Measurements from ENCODE around the gene RIMKLB.
"Not testable (repeated sequence)": the region's sequence is repeated elsewhere in the genome, so short reads cannot be mapped to it uniquely, and the experiment has no call there.

Gene RIMKLB

DNA sequence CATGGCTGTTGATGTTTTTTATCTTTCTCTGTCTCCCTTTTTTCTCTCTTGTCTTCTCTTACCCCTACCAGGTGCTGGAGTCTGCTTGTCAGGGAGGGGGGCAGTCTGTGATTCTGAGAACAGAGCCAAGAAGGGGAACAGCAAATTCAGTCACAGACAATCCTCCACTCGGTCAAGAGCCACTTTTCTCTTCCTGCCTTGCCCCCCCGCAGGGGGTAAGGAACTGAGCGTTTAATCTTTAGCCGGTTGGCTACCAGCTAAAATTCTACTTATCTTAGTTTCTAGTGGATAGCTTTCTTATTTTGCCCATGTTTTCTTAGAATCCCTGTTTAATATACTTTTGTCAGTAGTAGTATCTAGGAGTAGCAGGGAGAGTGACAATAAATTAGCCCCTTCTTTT lies 1.9 kb downstream of the RIMKLB start:
- peaks cover 14% of the 10 kb centered on the region for H3K36me3 Mint-ChIP-seq (ENCODE audit: low read depth)
- H3K9me3 Mint-ChIP-seq, result no peaks in the 10 kb centered on the region
- H3K4me3 Mint-ChIP-seq, result peak overlapping the region; percentile 41
- intact Hi-C loops (cut with micrococcal nuclease), result no loop called here
- H3K27me3 Mint-ChIP-seq, result peaks cover 20% of the 10 kb centered on the region
- peaks cover 18% of the 10 kb centered on the region for H3K4me1 Mint-ChIP-seq (ENCODE audit: low read depth)
- peak overlapping the region; percentile 29 for H3K27ac Mint-ChIP-seq

DNA sequence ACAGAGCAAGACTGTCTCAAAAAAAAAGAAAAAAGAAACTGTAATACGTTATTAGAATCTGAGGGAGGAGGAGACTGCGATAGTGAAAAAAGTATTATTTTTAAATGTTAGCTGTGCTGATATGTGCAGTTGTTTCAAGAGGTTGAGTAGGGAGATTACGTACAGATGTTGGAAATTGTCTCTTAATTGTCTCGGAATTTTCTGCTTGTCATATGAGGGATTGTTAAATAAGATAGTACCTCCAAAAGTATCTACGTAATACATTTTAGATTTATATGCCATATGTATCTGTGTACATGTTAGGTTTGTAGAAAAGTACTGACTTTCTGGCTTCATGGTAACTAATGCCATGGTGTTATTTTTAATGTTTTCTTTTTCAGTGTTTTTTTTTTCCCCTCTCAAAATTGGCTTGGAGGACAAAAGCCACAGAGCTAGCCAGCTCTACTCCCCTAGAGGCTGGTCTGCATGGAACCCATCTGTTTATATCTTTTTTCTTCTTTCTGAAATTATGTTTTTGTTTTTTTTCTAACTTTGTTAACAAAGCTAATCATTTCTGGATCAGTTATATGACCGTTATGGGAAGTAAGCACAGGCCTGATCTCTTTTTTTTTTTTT lies 3.4 kb downstream of the RIMKLB start:
- Mint-ChIP-seq H3K9me3 (no peaks in the 10 kb centered on the region), H3K27ac (no peak overlapping the region), H3K4me1 (ENCODE audit: low read depth) (peaks cover 18% of the 10 kb centered on the region), H3K27me3 (peaks cover 20% of the 10 kb centered on the region), H3K4me3 (no peak overlapping the region), H3K36me3 (ENCODE audit: low read depth) (peaks cover 14% of the 10 kb centered on the region)
- intact Hi-C loops (cut with micrococcal nuclease), result no loop called here

DNA sequence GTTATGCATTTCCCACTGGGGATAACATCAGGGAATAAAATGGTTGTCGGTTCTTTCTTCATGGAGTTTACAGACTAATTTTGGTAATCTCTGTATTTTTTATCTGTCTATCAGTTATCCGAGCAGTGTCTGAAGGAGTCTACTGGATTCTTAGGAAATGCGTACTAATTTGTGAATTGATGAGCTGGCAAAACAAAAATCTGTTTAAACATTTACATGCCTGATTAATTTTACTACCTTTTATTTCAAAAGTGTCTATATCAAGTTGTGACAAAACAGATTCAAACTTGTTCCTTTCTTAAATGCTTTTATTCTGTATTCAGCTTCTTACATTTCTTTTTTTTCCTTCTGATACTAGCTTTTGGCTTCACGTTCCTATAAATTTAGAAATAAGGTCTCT lies 4.4 kb downstream of the RIMKLB start:
- H3K27me3 Mint-ChIP-seq, result peaks cover 14% of the 10 kb centered on the region
- no peak overlapping the region for H3K4me3 Mint-ChIP-seq
- no peaks in the 10 kb centered on the region for H3K9me3 Mint-ChIP-seq
- intact Hi-C loops (cut with micrococcal nuclease), result no loop called here
- H3K27ac Mint-ChIP-seq, result no peak overlapping the region
- H3K36me3 Mint-ChIP-seq (ENCODE audit: low read depth), result peaks cover 14% of the 10 kb centered on the region
- H3K4me1 Mint-ChIP-seq (ENCODE audit: low read depth), result peaks cover 18% of the 10 kb centered on the region

DNA sequence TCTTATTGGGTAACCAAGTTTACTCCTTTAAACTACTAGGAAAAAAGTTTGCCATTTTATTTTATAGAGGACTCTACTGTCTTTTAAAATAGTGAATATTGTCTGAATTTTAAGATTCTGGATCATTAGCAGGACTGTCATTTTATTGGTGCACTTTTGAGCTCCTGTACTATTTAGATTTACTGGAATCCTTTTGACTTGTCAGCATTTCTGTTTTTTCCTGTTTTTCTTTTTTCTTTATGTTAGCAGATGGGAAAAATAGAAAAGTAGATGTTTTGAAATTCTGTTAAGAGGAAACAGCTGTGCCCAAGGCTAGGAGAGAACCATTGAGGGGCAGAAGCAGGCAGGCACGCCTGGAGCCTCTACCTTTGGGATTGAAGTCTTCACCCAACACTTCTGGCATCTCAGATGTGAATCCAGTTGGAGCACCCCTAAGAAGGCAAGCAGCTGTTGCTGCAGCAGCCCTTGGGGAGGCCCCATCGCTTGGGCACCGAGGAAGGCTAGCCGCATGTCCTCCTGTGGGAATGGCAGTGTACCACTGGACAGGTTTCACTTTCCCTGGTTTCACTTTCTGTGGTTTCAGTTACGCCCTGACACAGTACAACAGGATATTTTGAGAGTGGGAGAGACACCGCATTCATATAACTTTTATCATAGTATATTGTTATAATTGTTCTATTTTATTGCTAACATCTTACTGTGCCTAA lies 11.5 kb downstream of the RIMKLB start:
- Mint-ChIP-seq H3K4me1 (ENCODE audit: low read depth) (peaks cover 11% of the 10 kb centered on the region), H3K27ac (peak overlapping the region; percentile 43), H3K36me3 (ENCODE audit: low read depth) (no peaks in the 10 kb centered on the region), H3K9me3 (no peaks in the 10 kb centered on the region), H3K27me3 (no peaks in the 10 kb centered on the region), H3K4me3 (peak overlapping the region; percentile 63)
- intact Hi-C loops (cut with micrococcal nuclease), result no loop called here

DNA sequence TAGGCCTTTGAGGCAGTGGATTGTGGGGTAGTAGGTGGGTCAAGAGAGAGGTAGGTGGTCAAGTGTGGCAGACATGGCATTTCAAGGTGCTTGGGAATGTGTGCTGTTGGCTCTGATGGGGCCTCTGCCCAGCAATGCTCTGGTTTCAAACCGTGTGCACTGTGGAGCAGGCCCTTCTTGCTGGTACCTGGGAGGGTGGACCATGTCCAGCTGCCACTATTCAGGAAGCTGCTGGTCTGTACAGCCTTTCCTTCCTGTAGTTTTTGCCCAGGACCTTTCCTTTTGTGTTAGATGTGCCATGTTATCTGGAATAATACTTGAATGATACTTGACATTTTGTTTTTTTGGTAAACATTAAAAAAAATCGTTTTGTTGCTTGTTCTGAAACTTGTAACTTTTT lies 14.8 kb downstream of the RIMKLB start:
- H3K27ac Mint-ChIP-seq, result no peak overlapping the region
- H3K36me3 Mint-ChIP-seq (ENCODE audit: low read depth), result no peaks in the 10 kb centered on the region
- intact Hi-C loops (cut with micrococcal nuclease), result no loop called here
- no peak overlapping the region for H3K4me3 Mint-ChIP-seq
- peaks cover 11% of the 10 kb centered on the region for H3K4me1 Mint-ChIP-seq (ENCODE audit: low read depth)
- no peaks in the 10 kb centered on the region for H3K27me3 Mint-ChIP-seq
- no peaks in the 10 kb centered on the region for H3K9me3 Mint-ChIP-seq

DNA sequence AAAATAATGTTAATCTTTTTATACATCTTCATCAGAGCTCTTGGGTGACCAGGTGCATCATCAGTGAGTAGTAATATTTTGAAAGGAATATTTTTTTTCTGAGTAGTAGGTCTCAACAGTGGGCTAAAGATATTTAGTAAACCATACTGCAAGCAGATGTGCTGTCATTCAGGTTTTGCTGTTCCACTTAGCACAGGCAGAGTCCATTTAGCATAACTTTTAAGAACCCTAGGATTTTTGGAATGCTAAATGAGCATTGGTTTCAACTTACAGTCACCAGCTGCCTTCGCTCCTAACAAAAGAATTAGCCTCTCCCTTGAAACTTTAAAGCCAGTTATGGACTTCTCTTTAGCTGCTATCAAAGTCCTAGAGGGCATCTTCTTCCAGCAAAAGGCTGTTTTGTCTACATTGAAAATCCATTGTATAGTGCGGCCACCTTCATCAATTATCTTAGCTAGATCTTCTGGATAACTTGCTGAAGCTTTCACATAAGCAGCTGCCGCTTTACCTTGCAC lies 24.6 kb downstream of the RIMKLB start:
- Mint-ChIP-seq H3K27me3 (no peaks in the 10 kb centered on the region), H3K36me3 (ENCODE audit: low read depth) (no peaks in the 10 kb centered on the region), H3K4me3 (no peak overlapping the region), H3K4me1 (ENCODE audit: low read depth) (no peaks in the 10 kb centered on the region), H3K27ac (no peak overlapping the region), H3K9me3 (no peaks in the 10 kb centered on the region)
- intact Hi-C loops (cut with micrococcal nuclease), result no loop called here

DNA sequence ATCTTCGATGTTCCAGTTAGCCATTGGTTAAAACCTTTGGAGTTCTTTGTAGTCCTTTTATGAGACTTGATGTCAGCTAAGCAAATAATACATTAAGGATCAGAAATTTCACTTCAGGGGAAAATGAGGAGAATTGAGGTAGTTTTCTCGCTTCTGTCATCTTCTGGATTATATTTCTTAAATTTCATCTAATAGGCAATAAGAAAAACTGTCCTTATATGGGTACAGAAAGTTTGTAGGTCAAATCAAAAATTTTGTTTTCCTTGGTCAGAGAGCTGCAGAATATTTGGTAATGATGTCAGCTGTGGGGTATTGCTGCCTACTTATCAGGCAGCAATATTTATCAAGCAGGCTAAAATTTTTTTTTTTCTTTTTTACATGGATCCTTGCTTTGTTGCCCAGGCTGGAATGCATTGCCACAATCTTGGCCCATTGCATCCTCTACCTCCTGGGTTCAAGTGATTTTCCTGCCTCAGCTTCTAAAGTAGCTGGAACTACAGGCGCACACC lies 37.1 kb downstream of the RIMKLB start:
- intact Hi-C loops (cut with micrococcal nuclease), result no loop called here
- Mint-ChIP-seq H3K4me3 (no peak overlapping the region), H3K4me1 (ENCODE audit: low read depth) (no peaks in the 10 kb centered on the region)

DNA sequence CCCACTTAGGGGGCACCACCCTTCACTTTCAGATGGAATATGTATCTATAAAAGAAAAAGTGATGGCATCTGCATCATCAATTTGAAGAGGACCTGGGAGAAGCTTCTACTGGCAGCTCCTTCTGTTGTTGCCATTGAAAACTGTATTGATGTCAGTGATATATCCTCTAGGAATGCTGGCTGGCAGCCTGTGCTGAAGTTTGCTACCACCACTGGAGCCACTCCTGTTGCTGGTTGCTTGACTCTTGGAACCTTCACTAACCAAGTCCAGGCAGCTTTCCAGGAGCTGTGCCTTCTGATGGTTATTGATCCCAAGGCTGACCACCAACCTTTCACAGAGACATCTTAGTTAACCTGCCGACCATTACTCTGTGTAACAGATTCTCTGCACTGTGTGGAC lies 44.7 kb downstream of the RIMKLB start:
- intact Hi-C loops (cut with micrococcal nuclease), result no loop called here
- Mint-ChIP-seq H3K9me3 (no peaks in the 10 kb centered on the region), H3K27ac (no peak overlapping the region), H3K27me3 (no peaks in the 10 kb centered on the region), H3K4me1 (ENCODE audit: low read depth) (no peaks in the 10 kb centered on the region), H3K4me3 (no peak overlapping the region), H3K36me3 (ENCODE audit: low read depth) (no peaks in the 10 kb centered on the region)

More for the DNA sequence above, 37.1 kb downstream of the RIMKLB start:
- H3K27me3 Mint-ChIP-seq, result no peaks in the 10 kb centered on the region
- no peak overlapping the region for H3K27ac Mint-ChIP-seq
- H3K9me3 Mint-ChIP-seq, result no peaks in the 10 kb centered on the region
- H3K36me3 Mint-ChIP-seq (ENCODE audit: low read depth), result no peaks in the 10 kb centered on the region

DNA sequence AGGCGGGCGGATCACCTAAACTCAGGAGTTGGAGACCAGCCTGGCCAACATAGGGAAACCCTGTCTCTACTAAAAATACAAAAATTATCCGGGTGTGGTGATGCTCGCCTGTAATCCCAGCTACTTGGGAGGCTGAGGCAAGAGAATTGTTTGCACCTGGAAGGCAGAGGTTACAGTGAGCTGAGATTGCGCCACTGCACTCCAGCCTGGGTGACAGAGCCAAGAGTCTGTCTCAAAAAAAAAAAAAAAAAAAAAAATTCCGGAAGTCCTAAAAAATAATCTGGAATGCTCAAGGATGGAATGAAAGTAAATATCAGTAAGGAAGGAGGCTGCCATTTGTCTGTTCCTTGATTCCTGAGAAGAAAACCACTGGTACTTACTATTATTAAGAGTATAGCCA lies 45.3 kb downstream of the RIMKLB start:
- H3K27me3 Mint-ChIP-seq; H3K9me3 Mint-ChIP-seq; H3K4me1 Mint-ChIP-seq (ENCODE audit: low read depth); H3K4me3 Mint-ChIP-seq; H3K36me3 Mint-ChIP-seq (ENCODE audit: low read depth); H3K27ac Mint-ChIP-seq; intact Hi-C loops (cut with micrococcal nuclease): not testable (repeated sequence)

DNA sequence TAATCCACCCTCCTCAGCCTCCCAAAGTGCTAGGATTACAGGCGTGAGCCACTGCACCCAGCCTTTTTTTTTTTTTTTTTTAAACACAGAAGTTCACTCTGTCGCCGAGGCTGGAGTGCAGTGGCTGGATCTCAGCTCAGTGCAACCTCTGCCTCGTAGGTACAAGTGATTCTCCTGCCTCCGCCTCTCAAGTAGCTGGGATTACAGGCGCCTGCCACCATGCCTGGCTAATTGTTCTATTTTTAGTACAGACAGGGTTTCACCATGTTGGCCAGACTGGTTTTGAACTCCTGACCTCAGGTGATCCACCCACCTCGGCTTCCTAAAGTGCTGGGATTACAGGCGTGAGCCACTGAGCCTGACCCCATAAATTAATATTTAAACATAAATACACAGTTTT lies 47.8 kb downstream of the RIMKLB start:
- H3K4me1 Mint-ChIP-seq (ENCODE audit: low read depth), result not testable (repeated sequence)

DNA sequence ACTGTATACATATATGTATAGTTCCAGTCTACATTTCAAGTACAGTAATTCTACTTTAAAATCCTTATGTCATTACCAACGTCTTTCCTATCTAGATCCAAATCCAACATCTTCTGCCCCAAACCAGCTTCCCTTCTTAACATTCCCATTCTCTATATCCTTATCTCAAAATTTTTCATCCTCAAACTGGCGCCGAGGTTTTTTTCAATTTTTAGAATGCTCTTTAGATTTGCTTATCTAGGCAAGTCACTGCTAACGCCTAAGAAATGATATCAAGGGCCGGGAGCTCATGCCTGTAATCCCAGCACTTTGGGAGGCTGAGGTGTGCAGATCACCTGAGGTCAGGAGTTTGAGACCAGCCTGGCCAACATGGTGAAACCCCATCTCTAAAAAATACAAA lies 48.3 kb downstream of the RIMKLB start:
- Mint-ChIP-seq H3K4me3 (no peak overlapping the region), H3K27me3 (no peaks in the 10 kb centered on the region), H3K9me3 (no peaks in the 10 kb centered on the region), H3K4me1 (ENCODE audit: low read depth) (peaks cover 4% of the 10 kb centered on the region), H3K36me3 (ENCODE audit: low read depth) (no peaks in the 10 kb centered on the region), H3K27ac (no peak overlapping the region)
- intact Hi-C loops (cut with micrococcal nuclease), result no loop called here

More for the DNA sequence above, 47.8 kb downstream of the RIMKLB start:
- H3K36me3 Mint-ChIP-seq (ENCODE audit: low read depth); H3K27ac Mint-ChIP-seq; H3K9me3 Mint-ChIP-seq; H3K27me3 Mint-ChIP-seq; intact Hi-C loops (cut with micrococcal nuclease); H3K4me3 Mint-ChIP-seq: not testable (repeated sequence)

DNA sequence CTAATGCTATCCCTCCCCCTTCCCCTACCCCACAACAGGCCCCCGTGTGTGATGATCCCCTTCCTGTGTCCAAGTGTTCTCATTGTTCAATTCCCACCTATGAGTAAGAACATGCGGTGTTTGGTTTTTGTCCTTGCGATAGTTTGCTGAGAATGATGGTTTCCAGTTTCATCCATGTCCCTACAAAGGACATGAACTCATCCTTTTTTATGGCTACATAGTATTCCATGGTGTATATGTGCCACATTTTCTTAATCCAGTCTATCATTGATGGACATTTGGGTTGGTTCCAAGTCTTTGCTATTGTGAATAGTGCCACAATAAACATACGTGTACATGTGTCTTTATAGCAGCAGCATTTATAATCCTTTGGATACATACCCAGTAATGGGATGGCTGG lies 62.3 kb downstream of the RIMKLB start:
- H3K27me3 Mint-ChIP-seq; H3K9me3 Mint-ChIP-seq; H3K4me3 Mint-ChIP-seq; H3K27ac Mint-ChIP-seq; intact Hi-C loops (cut with micrococcal nuclease); H3K4me1 Mint-ChIP-seq (ENCODE audit: low read depth); H3K36me3 Mint-ChIP-seq (ENCODE audit: low read depth): not testable (repeated sequence)

DNA sequence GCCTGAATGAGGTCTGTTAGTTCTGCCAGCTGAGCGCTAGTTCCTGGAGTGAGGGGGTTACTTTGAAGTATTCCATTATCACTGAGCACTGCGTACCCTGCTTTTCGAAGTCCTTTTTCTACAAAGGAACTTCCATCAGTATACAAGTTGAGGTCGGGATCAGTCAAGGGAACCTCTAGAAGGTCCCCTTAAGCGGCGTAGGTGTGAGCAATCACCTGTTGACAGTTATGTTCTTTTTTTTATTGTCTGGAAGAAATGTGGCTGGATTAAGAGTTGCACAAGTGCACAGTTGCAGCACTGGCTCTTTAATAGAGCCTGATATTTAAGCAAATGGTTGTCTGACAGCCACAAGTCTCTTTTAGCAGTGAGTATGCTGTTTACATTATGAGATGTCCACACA lies 64.9 kb downstream of the RIMKLB start:
- H3K4me3 Mint-ChIP-seq; H3K27me3 Mint-ChIP-seq; H3K36me3 Mint-ChIP-seq (ENCODE audit: low read depth); intact Hi-C loops (cut with micrococcal nuclease); H3K4me1 Mint-ChIP-seq (ENCODE audit: low read depth); H3K27ac Mint-ChIP-seq; H3K9me3 Mint-ChIP-seq: not testable (repeated sequence)

DNA sequence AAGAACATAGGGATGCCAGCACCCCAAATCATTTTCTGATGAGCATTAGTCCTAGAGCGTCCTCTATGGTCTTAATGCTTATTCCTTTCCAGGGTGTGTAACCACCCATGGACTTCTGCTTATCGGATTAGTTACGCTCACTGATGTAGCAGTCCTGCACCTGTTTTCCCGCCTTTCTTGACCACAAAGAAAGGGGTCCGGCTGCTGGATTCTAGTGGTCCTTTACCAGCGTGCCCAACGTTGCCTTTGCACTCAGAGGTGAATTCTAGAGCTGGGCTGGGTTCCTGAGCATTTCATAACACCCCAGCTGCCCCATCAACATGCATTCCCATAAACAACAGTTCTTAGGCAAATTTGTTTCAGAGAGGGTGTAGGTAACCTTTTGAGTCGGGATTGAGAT lies 68.3 kb downstream of the RIMKLB start:
- intact Hi-C loops (cut with micrococcal nuclease); H3K27me3 Mint-ChIP-seq; H3K4me3 Mint-ChIP-seq; H3K9me3 Mint-ChIP-seq; H3K36me3 Mint-ChIP-seq (ENCODE audit: low read depth); H3K27ac Mint-ChIP-seq; H3K4me1 Mint-ChIP-seq (ENCODE audit: low read depth): not testable (repeated sequence)

DNA sequence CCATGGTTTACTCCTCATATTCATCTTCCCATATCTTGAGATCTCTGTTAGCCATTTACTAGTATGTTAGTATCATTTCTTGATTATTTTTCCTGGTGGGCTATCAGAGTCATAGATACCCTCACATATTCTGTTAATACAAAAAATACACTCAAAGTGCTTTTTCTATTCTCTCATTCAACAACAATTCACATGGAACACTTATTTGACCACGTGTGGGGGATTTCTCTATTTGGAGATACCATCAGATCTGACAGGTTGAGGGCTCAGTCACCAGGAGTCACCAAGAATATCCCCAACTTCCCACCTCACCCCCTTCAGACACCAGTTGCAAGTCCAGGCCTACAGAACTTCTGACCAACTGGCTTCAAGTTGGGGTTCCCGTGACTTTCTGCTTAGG lies 72.7 kb downstream of the RIMKLB start:
- Mint-ChIP-seq H3K36me3 (ENCODE audit: low read depth) (peaks cover 6% of the 10 kb centered on the region), H3K27ac (no peak overlapping the region), H3K4me1 (ENCODE audit: low read depth) (no peaks in the 10 kb centered on the region), H3K9me3 (no peaks in the 10 kb centered on the region), H3K4me3 (no peak overlapping the region), H3K27me3 (no peaks in the 10 kb centered on the region)
- intact Hi-C loops (cut with micrococcal nuclease), result no loop called here

All from dendritic cell treated with granulocyte-macrophage colony-stimulating factor and Interleukin-4, amounts not matched to agents 40 ng/mL and 50 ng/mL, for 4 days (primary cell).